ENCODE measurements around the gene CPNE7. TPM values are rescaled to one million over a fixed set of nuclear protein-coding genes. Genes with fewer than 3 reads are reported as not detected.

CPNE7 gene
- total RNA-seq, 2 donors from 2014 or later = 1.5 to 2.1 TPM

GRCh38 chr16:89583895-89584644, 8.5 kb downstream of the CPNE7 start:
- Histone ChIP-seq H3K4me1 (ENCODE audit: control insufficient read depth, insufficient read depth, low read length) (no peaks in the 10 kb centered on the region), H3K27ac (ENCODE audit: low read depth, low read length) (no peak overlapping the region), H3K27me3 (ENCODE audit: control insufficient read depth, insufficient read depth, low read length, poor library complexity, severe bottlenecking) (no peaks in the 10 kb centered on the region), H3K4me3 (ENCODE audit: low read length) (no peak overlapping the region), H3K9ac (ENCODE audit: extremely low read depth, low read length, poor library complexity, severe bottlenecking) (no peak overlapping the region), H3K36me3 (ENCODE audit: control insufficient read depth, insufficient read depth, low read length) (no peaks in the 10 kb centered on the region), H3K9me3 (ENCODE audit: control insufficient read depth, low read length) (no peaks in the 10 kb centered on the region)
- no peak for TF ChIP-seq CTCF (conservative IDR thresholded peaks at IDR 0.05)
- H3K9me3 Mint-ChIP-seq = peaks cover 3% of the 10 kb centered on the region
- H3K27me3 Mint-ChIP-seq (ENCODE audit: insufficient read depth) = no peaks in the 10 kb centered on the region
- H3K4me3 Mint-ChIP-seq = no peak overlapping the region
- H3K4me1 Mint-ChIP-seq = no peaks in the 10 kb centered on the region
- no peak overlapping the region for H3K27ac Mint-ChIP-seq
- WGBS, 2 experiments (ENCODE audit: insufficient coverage in 1 of 2, insufficient read length in 1 of 2) = 91 to 92% methylated on average over 27 to 49 of the region's 49 CpGs
- no peak for DNase-seq
- H3K36me3 Mint-ChIP-seq (ENCODE audit: low read depth) = no peaks in the 10 kb centered on the region

- H3K36me3 ChIP-seq (ENCODE audit: control insufficient read depth, insufficient read depth, low read length) = no peaks in the 10 kb centered on the region
Observed at GRCh38 chr16:89584768-89585549, 9.4 kb downstream of the CPNE7 start.

GRCh38 chr16:89586218-89586617, 10.7 kb downstream of the CPNE7 start:
- H3K9me3 ChIP-seq (ENCODE audit: control insufficient read depth, low read length) = no peaks in the 10 kb centered on the region
- no peak overlapping the region for H3K9ac ChIP-seq (ENCODE audit: extremely low read depth, low read length, poor library complexity, severe bottlenecking)
- TF ChIP-seq CTCF (conservative IDR thresholded peaks at IDR 0.05) = no peak
- H3K36me3 ChIP-seq (ENCODE audit: control insufficient read depth, insufficient read depth, low read length) = no peaks in the 10 kb centered on the region
- no peak for DNase-seq
- H3K27ac ChIP-seq (ENCODE audit: low read depth, low read length) = no peak overlapping the region
- Mint-ChIP-seq H3K27ac (no peak overlapping the region), H3K4me3 (no peak overlapping the region), H3K9me3 (peaks cover 3% of the 10 kb centered on the region), H3K27me3 (ENCODE audit: insufficient read depth) (no peaks in the 10 kb centered on the region), H3K4me1 (no peaks in the 10 kb centered on the region), H3K36me3 (ENCODE audit: low read depth) (no peaks in the 10 kb centered on the region)
- H3K4me3 ChIP-seq (ENCODE audit: low read length) = no peak overlapping the region
- WGBS, 2 experiments (ENCODE audit: insufficient coverage in 1 of 2, insufficient read length in 1 of 2) = 88 to 98% methylated on average over 3 to 7 of the region's 7 CpGs
- H3K27me3 ChIP-seq (ENCODE audit: control insufficient read depth, insufficient read depth, low read length, poor library complexity, severe bottlenecking) = no peaks in the 10 kb centered on the region
- H3K4me1 ChIP-seq (ENCODE audit: control insufficient read depth, insufficient read depth, low read length) = no peaks in the 10 kb centered on the region

More at GRCh38 chr16:89584768-89585549, 9.4 kb downstream of the CPNE7 start:
- Histone ChIP-seq H3K27ac (ENCODE audit: low read depth, low read length) (no peak overlapping the region), H3K9me3 (ENCODE audit: control insufficient read depth, low read length) (no peaks in the 10 kb centered on the region), H3K4me1 (ENCODE audit: control insufficient read depth, insufficient read depth, low read length) (no peaks in the 10 kb centered on the region), H3K4me3 (ENCODE audit: low read length) (no peak overlapping the region), H3K9ac (ENCODE audit: extremely low read depth, low read length, poor library complexity, severe bottlenecking) (no peak overlapping the region), H3K27me3 (ENCODE audit: control insufficient read depth, insufficient read depth, low read length, poor library complexity, severe bottlenecking) (no peaks in the 10 kb centered on the region)
- no peaks in the 10 kb centered on the region for H3K36me3 Mint-ChIP-seq (ENCODE audit: low read depth)
- no peak overlapping the region for H3K4me3 Mint-ChIP-seq
- no peak for DNase-seq
- TF ChIP-seq CTCF (conservative IDR thresholded peaks at IDR 0.05) = no peak
- no peaks in the 10 kb centered on the region for H3K27me3 Mint-ChIP-seq (ENCODE audit: insufficient read depth)
- no peaks in the 10 kb centered on the region for H3K4me1 Mint-ChIP-seq
- H3K9me3 Mint-ChIP-seq = peaks cover 3% of the 10 kb centered on the region
- WGBS, 2 experiments (ENCODE audit: insufficient coverage in 1 of 2, insufficient read length in 1 of 2) = 81 to 87% methylated on average over 13 to 25 of the region's 25 CpGs
- no peak overlapping the region for H3K27ac Mint-ChIP-seq
